HG02798 (cell line): ENCODE measurements around the gene SERPINB1.
A peak's percentile ranks its signal among the peaks of the same experiment; 100 is the strongest.
"Not testable (repeated sequence)": the region's sequence is repeated elsewhere in the genome, so short reads cannot be mapped to it uniquely, and the experiment has no call there.

Source experiments
- ATAC-seq: cut with Tn5 transposase; IDR thresholded peaks from one replicate; pipeline ENCODE4 v1.9.1; 2021; ENCODE audit warnings: mild to moderate bottlenecking; ENCODE audit not compliant: unreplicated experiment, poor library complexity

Gene SERPINB1

GRCh38 chr6:2866171-2866846 lies 24.6 kb upstream of the SERPINB1 start:
- ATAC-seq: peak; percentile 50

DNA sequence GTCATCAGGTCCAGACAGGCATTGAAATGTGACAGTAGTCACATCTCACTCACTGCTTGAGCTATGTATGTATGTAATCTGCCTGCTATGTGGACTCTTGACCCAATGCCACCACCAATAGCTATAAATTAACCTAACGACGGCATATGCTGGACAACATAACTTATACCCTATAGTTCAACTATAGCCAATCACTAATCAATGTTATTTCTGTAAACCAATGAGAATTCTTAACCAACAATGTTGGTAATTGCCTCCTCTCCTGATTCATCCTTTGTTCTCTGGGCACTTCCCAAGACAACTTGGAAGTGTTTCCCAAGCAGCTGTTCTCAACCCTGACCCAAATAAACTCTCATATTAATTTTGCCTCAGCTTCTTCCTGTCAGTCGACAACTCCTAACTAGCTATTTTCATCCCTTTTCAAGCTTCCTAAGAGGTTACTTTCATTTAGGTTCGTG lies 24.1 kb upstream of the SERPINB1 start:
- ATAC-seq: no peak

GRCh38 chr6:2865270-2865669 lies 23.6 kb upstream of the SERPINB1 start:
- ATAC-seq: no peak

GRCh38 chr6:2863901-2864300 lies 22.2 kb upstream of the SERPINB1 start:
- ATAC-seq: no peak

- peak; percentile 59 for ATAC-seq
Observed at GRCh38 chr6:2862712-2863181, 21.1 kb upstream of the SERPINB1 start.

DNA sequence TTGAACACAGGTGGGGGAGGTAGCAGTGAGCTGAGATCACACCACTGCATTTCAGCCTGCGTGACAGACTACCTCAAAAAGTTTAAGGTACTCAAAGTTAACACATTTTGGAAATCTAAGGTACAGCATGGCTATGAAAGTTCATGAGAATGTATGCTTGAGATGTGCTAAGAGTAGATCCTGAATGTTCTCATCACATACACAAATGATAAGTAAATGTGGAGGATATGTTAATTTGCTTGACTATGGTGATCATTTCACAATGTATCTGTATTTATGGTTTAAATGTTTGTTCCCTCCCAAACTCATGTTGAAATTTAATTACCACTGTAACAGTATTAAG lies 20.1 kb upstream of the SERPINB1 start:
- ATAC-seq: no peak

- no peak for ATAC-seq
Observed at GRCh38 chr6:2861060-2861821, 19.6 kb upstream of the SERPINB1 start.

GRCh38 chr6:2860706-2861059 lies 19.0 kb upstream of the SERPINB1 start:
- ATAC-seq: not testable (repeated sequence)

- not testable (repeated sequence) for ATAC-seq
Observed at GRCh38 chr6:2859798-2860705, 18.4 kb upstream of the SERPINB1 start.

DNA sequence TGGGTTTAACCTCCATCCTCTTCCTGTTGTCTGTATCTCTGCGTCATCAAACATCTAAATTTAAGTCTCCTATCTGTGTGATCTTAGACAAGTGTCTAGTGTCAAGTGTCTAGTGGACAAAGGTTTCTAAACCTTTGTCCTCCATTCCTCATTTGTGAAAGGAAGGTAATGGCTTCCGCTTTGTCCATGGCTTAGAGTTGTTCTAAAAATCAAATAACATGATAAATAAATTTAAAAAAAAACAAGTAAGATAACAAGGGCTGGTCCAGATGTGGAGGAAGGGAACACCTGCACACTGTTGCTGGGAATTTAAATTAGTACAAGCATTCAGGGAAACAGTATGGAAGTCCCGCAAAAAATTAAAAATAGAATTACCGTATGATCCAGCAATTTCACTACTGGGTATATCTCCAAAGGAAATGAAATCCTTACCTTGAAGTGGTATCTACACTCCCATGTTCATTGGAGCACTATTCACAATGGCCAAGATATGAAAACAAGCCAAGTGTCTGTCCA lies 17.6 kb upstream of the SERPINB1 start:
- ATAC-seq: no peak

GRCh38 chr6:2857580-2858337 lies 16.1 kb upstream of the SERPINB1 start:
- peak; percentile 63 for ATAC-seq

- no peak for ATAC-seq
Observed at GRCh38 chr6:2857185-2857579, 15.5 kb upstream of the SERPINB1 start.

- ATAC-seq: no peak
Observed at GRCh38 chr6:2855061-2855519, 13.4 kb upstream of the SERPINB1 start.

- ATAC-seq: no peak
Observed at GRCh38 chr6:2854396-2854982, 12.8 kb upstream of the SERPINB1 start.

GRCh38 chr6:2853769-2854395 lies 12.2 kb upstream of the SERPINB1 start:
- peak; percentile 30 for ATAC-seq

GRCh38 chr6:2853378-2853768 lies 11.7 kb upstream of the SERPINB1 start:
- ATAC-seq: not testable (repeated sequence)

GRCh38 chr6:2852921-2853322 lies 11.3 kb upstream of the SERPINB1 start:
- no peak for ATAC-seq

DNA sequence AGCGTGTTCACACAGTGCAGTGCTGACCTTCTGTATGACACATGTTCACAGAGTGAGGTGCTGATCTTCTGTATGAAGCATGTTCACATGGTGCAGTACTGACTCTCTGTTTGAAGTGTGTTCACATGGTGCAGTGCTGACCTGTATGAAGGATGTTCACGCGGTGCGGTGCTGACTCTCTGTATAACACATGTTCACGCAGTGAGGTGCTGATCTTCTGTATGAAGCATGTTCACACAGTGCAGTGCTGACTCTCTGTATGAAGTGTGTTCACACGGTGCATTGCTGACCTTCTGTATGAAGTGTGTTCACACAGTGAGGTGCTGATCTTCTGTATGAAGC lies 10.8 kb upstream of the SERPINB1 start:
- no peak for ATAC-seq
